ENCODE measurements around the gene NELL1. TPM values are rescaled to one million over a fixed set of nuclear protein-coding genes. Genes with fewer than 3 reads are reported as not detected.

NELL1 gene
- total and polyA plus RNA-seq, 2 experiments from 2014 or later: 8.9 to 20.1 TPM

- H4K20me1 ChIP-seq (ENCODE audit: insufficient read depth, poor library complexity, severe bottlenecking): no peaks in the 10 kb centered on the region
- H3K4me1 ChIP-seq (ENCODE audit: insufficient read depth): no peaks in the 10 kb centered on the region
- H3K27ac ChIP-seq: no peak overlapping the region
- no peaks in the 10 kb centered on the region for H3K27me3 ChIP-seq
- no peak overlapping the region for H3K4me2 ChIP-seq
- H3K9me2 ChIP-seq (replicated peaks; ENCODE audit: insufficient read depth): no peaks in the 10 kb centered on the region
- no peaks in the 10 kb centered on the region for H3K79me2 ChIP-seq
- no peaks in the 10 kb centered on the region for H3K9me3 ChIP-seq (ENCODE audit: low read depth)
- H2AFZ ChIP-seq: no peak overlapping the region
- WGBS (ENCODE audit: low lambda C conversion rate, missing lambda C conversion rate): 80% methylated on average over 3 of the region's 3 CpGs
- no peak for DNase-seq (ENCODE audit: low spot score)
- TF ChIP-seq CTCF (IDR thresholded peaks at IDR 0.05; ENCODE audit: poor library complexity) (no peak), EZH2 (IDR thresholded peaks at IDR 0.05; ENCODE audit: borderline replicate concordance) (no peak), EZH2phosphoT487 (IDR thresholded peaks at IDR 0.05; ENCODE audit: low read depth, severe bottlenecking, unreplicated experiment) (no peak)
- no peak overlapping the region for H3K4me3 ChIP-seq
- no peaks in the 10 kb centered on the region for H3K36me3 ChIP-seq (replicated peaks; ENCODE audit: insufficient read depth, low read depth)
These were observed 166.2 kb downstream of the NELL1 start for GRCh38 chr11:20835561-20835960.

- Histone ChIP-seq H3K9me3 (ENCODE audit: low read depth) (no peaks in the 10 kb centered on the region), H3K4me2 (no peak overlapping the region), H4K20me1 (ENCODE audit: insufficient read depth, poor library complexity, severe bottlenecking) (no peaks in the 10 kb centered on the region), H3K36me3 (replicated peaks; ENCODE audit: insufficient read depth, low read depth) (no peaks in the 10 kb centered on the region), H3K4me1 (ENCODE audit: insufficient read depth) (no peaks in the 10 kb centered on the region), H3K79me2 (no peaks in the 10 kb centered on the region), H3K27ac (no peak overlapping the region), H3K4me3 (no peak overlapping the region), H3K27me3 (no peaks in the 10 kb centered on the region), H3K9me2 (replicated peaks; ENCODE audit: insufficient read depth) (no peaks in the 10 kb centered on the region), H2AFZ (no peak overlapping the region)
- 48% methylated on average over 3 of the region's 3 CpGs for WGBS (ENCODE audit: low lambda C conversion rate, missing lambda C conversion rate)
- no peak for TF ChIP-seq CTCF (IDR thresholded peaks at IDR 0.05; ENCODE audit: poor library complexity)
- TF ChIP-seq EZH2 (IDR thresholded peaks at IDR 0.05; ENCODE audit: borderline replicate concordance): no peak
- no peak for TF ChIP-seq EZH2phosphoT487 (IDR thresholded peaks at IDR 0.05; ENCODE audit: low read depth, severe bottlenecking, unreplicated experiment)
- DNase-seq (ENCODE audit: low spot score): no peak
These were observed 169.8 kb downstream of the NELL1 start for GRCh38 chr11:20839231-20839630.

GRCh38 chr11:20840341-20840740, 171.0 kb downstream of the NELL1 start:
- no peak for DNase-seq (ENCODE audit: low spot score)

More at GRCh38 chr11:20840341-20840740, 171.0 kb downstream of the NELL1 start:
- Histone ChIP-seq H3K79me2 (no peaks in the 10 kb centered on the region), H3K9me2 (replicated peaks; ENCODE audit: insufficient read depth) (no peaks in the 10 kb centered on the region), H3K9me3 (ENCODE audit: low read depth) (no peaks in the 10 kb centered on the region), H3K4me1 (ENCODE audit: insufficient read depth) (no peaks in the 10 kb centered on the region), H3K27ac (no peak overlapping the region), H2AFZ (no peak overlapping the region), H3K27me3 (no peaks in the 10 kb centered on the region), H3K4me2 (no peak overlapping the region), H4K20me1 (ENCODE audit: insufficient read depth, poor library complexity, severe bottlenecking) (no peaks in the 10 kb centered on the region), H3K36me3 (replicated peaks; ENCODE audit: insufficient read depth, low read depth) (no peaks in the 10 kb centered on the region), H3K4me3 (no peak overlapping the region)
- WGBS (ENCODE audit: low lambda C conversion rate, missing lambda C conversion rate): 58% methylated on average over 1 of the region's 1 CpG
- TF ChIP-seq CTCF (IDR thresholded peaks at IDR 0.05; ENCODE audit: poor library complexity) (no peak), EZH2phosphoT487 (IDR thresholded peaks at IDR 0.05; ENCODE audit: low read depth, severe bottlenecking, unreplicated experiment) (no peak), EZH2 (IDR thresholded peaks at IDR 0.05; ENCODE audit: borderline replicate concordance) (no peak)

Measured in hepatocyte (in vitro differentiated cells).